ENCODE data around the gene EPHB6. TPM values are rescaled to one million over a fixed set of nuclear protein-coding genes. Genes with fewer than 3 reads are reported as not detected.

Gene EPHB6
- total RNA-seq, 1 donor from 2014 or later: 2.0 TPM

GRCh38 chr7:142864980-142865747, 10.3 kb downstream of the EPHB6 start:
- no peak for DNase-seq (ENCODE audit: low read depth)

- DNase-seq (ENCODE audit: low read depth): no peak
Observed at GRCh38 chr7:142865766-142866165, 10.9 kb downstream of the EPHB6 start.

GRCh38 chr7:142866361-142867096, 11.7 kb downstream of the EPHB6 start:
- DNase-seq (ENCODE audit: low read depth): peak; percentile 2

GRCh38 chr7:142867097-142867378, 12.2 kb downstream of the EPHB6 start:
- no peak for DNase-seq (ENCODE audit: low read depth)

GRCh38 chr7:142867398-142868187, 12.7 kb downstream of the EPHB6 start:
- DNase-seq (ENCODE audit: low read depth): no peak

- DNase-seq (ENCODE audit: low read depth): no peak
Observed at GRCh38 chr7:142868188-142868985, 13.5 kb downstream of the EPHB6 start.

- no peak for DNase-seq (ENCODE audit: low read depth)
Observed at GRCh38 chr7:142868986-142869415, 14.1 kb downstream of the EPHB6 start.

GRCh38 chr7:142869434-142869833, 14.6 kb downstream of the EPHB6 start:
- no peak for DNase-seq (ENCODE audit: low read depth)

GRCh38 chr7:142870147-142870559, 15.3 kb downstream of the EPHB6 start:
- DNase-seq (ENCODE audit: low read depth): no peak

GRCh38 chr7:142870566-142871259, 15.8 kb downstream of the EPHB6 start:
- DNase-seq (ENCODE audit: low read depth): no peak

- no peak for DNase-seq (ENCODE audit: low read depth)
Observed at GRCh38 chr7:142871260-142872105, 16.6 kb downstream of the EPHB6 start.

GRCh38 chr7:142872106-142872675, 17.3 kb downstream of the EPHB6 start:
- DNase-seq (ENCODE audit: low read depth): no peak

GRCh38 chr7:142873281-142873784, 18.5 kb downstream of the EPHB6 start:
- DNase-seq (ENCODE audit: low read depth): no peak

- no peak for DNase-seq (ENCODE audit: low read depth)
Observed at GRCh38 chr7:142873871-142874270, 19.0 kb downstream of the EPHB6 start.

GRCh38 chr7:142874409-142874808, 19.5 kb downstream of the EPHB6 start:
- DNase-seq (ENCODE audit: low read depth): no peak

GRCh38 chr7:142874837-142875236, 20.0 kb downstream of the EPHB6 start:
- no peak for DNase-seq (ENCODE audit: low read depth)

GRCh38 chr7:142875456-142875855, 20.6 kb downstream of the EPHB6 start:
- no peak for DNase-seq (ENCODE audit: low read depth)

- DNase-seq (ENCODE audit: low read depth): no peak
Observed at GRCh38 chr7:142876236-142876960, 21.5 kb downstream of the EPHB6 start.

Measured in renal cortical epithelial cell (primary cell).